HEK293 (cell line): Measurements from ENCODE around the gene PDXK.
A peak's percentile ranks its signal among the peaks of the same experiment; 100 is the strongest.

Experiments
- CTCF ChIA-PET: fragments of 350-600 bp; formaldehyde crosslinking; extraction: SDS; loops from one replicate; lab custom pipeline; 2021; ENCODE audit warnings: antibody characterized with exemption; lab: Yijun Ruan, JAX
- POLR2A ChIA-PET: fragments of 300-600 bp; formaldehyde crosslinking; extraction: SDS; loops from one replicate; lab custom pipeline; 2020; ENCODE audit warnings: antibody characterized with exemption, inconsistent platforms; lab: Yijun Ruan, JAX
- H3K27ac ChIP-seq: fragments of 200-500 bp; sonication (Bioruptor generic); 2 replicates; pipeline ENCODE4 v1.5.1; 2014; ENCODE audit warnings: low read depth, low read length, control low read depth, inconsistent platforms; ENCODE audit errors: extremely low read depth
- H3K36me3 ChIP-seq, 2 experiments: fragments of 200-500 bp in 1 of 2; sonication (Bioruptor generic) in 1 of 2; 1 replicate in 1 of 2; 2 replicates in 1 of 2; pipeline ENCODE4 v1.5.1; 2014 to 2017; ENCODE audit warnings: inconsistent platforms in 2 of 2, low read length in 2 of 2; ENCODE audit not compliant: control insufficient read depth in 2 of 2, insufficient read depth in 1 of 2
- H3K4me1 ChIP-seq: fragments of 200-500 bp; sonication (Bioruptor generic); 2 replicates; pipeline ENCODE4 v1.5.1; 2014; ENCODE audit warnings: mild to moderate bottlenecking, low read length, inconsistent platforms; ENCODE audit not compliant: control insufficient read depth, insufficient read depth
- H3K4me3 ChIP-seq: 2 replicates; pipeline ENCODE4 v1.5.1; 2011; ENCODE audit warnings: low read depth, mild to moderate bottlenecking, control low read depth, low read length, moderate library complexity
- H3K9me3 ChIP-seq: fragments of 200-500 bp; sonication (Bioruptor generic); 2 replicates; pipeline ENCODE4 v1.5.1; 2014; ENCODE audit warnings: low read depth, low read length, inconsistent platforms; ENCODE audit not compliant: control insufficient read depth, insufficient read depth
- GLIS1 ChIP-seq: fragments of 450-650 bp; formaldehyde crosslinking; IDR thresholded peaks from 2 replicates; pipeline ENCODE4 v1.5.1; 2016; ENCODE audit warnings: missing biosample characterization, missing genetic modification characterization
- SCRT2 ChIP-seq: fragments of 450-650 bp; formaldehyde crosslinking; IDR thresholded peaks from 2 replicates; pipeline ENCODE4 v1.5.1; 2016; ENCODE audit warnings: missing biosample characterization, missing genetic modification characterization
- ZBTB17 ChIP-seq: fragments of 450-650 bp; formaldehyde crosslinking; IDR thresholded peaks from 2 replicates; pipeline ENCODE4 v1.5.1; 2016; ENCODE audit warnings: missing biosample characterization, missing genetic modification characterization
- ZNF10 ChIP-seq: fragments of 450-650 bp; formaldehyde crosslinking; IDR thresholded peaks from 2 replicates; pipeline ENCODE4 v1.5.1; 2017; ENCODE audit warnings: missing biosample characterization, missing genetic modification characterization
- ZNF2 ChIP-seq: fragments of 450-650 bp; formaldehyde crosslinking; IDR thresholded peaks from 2 replicates; pipeline ENCODE4 v1.5.1; 2016; ENCODE audit warnings: missing biosample characterization, missing genetic modification characterization
- ZNF211 ChIP-seq: fragments of 450-650 bp; formaldehyde crosslinking; IDR thresholded peaks from 2 replicates; pipeline ENCODE4 v1.5.1; 2016; ENCODE audit warnings: low read depth, missing biosample characterization, missing genetic modification characterization
- ZNF239 ChIP-seq: fragments of 450-650 bp; formaldehyde crosslinking; IDR thresholded peaks from 2 replicates; pipeline ENCODE4 v1.5.1; 2016; ENCODE audit warnings: missing biosample characterization, missing genetic modification characterization
- ZNF560 ChIP-seq: fragments of 450-650 bp; formaldehyde crosslinking; IDR thresholded peaks from 2 replicates; pipeline ENCODE4 v1.5.1; 2017; ENCODE audit warnings: missing biosample characterization, missing genetic modification characterization, borderline replicate concordance
- ZNF600 ChIP-seq: fragments of 450-650 bp; formaldehyde crosslinking; IDR thresholded peaks from 2 replicates; pipeline ENCODE4 v1.5.1; 2016; ENCODE audit warnings: missing biosample characterization, missing genetic modification characterization
- ZNF670 ChIP-seq: fragments of 450-650 bp; formaldehyde crosslinking; IDR thresholded peaks from 2 replicates; pipeline ENCODE4 v1.5.1; 2016; ENCODE audit warnings: missing biosample characterization, missing genetic modification characterization, low read depth
- ZNF843 ChIP-seq: fragments of 450-650 bp; formaldehyde crosslinking; IDR thresholded peaks from 2 replicates; pipeline ENCODE4 v1.5.1; 2016; ENCODE audit warnings: missing biosample characterization, missing genetic modification characterization
- TF ChIP-seq, protein P1 (sequence below): fragments of 450-650 bp; formaldehyde crosslinking; IDR thresholded peaks from 2 replicates; pipeline ENCODE4 v1.5.1; 2016; ENCODE audit warnings: missing biosample characterization, missing genetic modification characterization
- TF ChIP-seq, protein P2 (sequence below): fragments of 450-650 bp; formaldehyde crosslinking; IDR thresholded peaks from 2 replicates; pipeline ENCODE4 v1.5.1; 2016; ENCODE audit warnings: missing biosample characterization, missing genetic modification characterization
- TF ChIP-seq, protein P3 (sequence below): fragments of 450-650 bp; formaldehyde crosslinking; IDR thresholded peaks from 2 replicates; pipeline ENCODE4 v1.5.1; 2016; ENCODE audit warnings: missing biosample characterization, missing genetic modification characterization
- TF ChIP-seq, protein P4 (sequence below): fragments of 450-650 bp; formaldehyde crosslinking; IDR thresholded peaks from 2 replicates; pipeline ENCODE4 v1.5.1; 2016; ENCODE audit warnings: missing biosample characterization, missing genetic modification characterization, low read depth
- TF ChIP-seq, protein P5 (sequence below): fragments of 450-650 bp; formaldehyde crosslinking; IDR thresholded peaks from 2 replicates; pipeline ENCODE4 v1.5.1; 2016; ENCODE audit warnings: missing biosample characterization, missing genetic modification characterization

The PDXK gene

DNA sequence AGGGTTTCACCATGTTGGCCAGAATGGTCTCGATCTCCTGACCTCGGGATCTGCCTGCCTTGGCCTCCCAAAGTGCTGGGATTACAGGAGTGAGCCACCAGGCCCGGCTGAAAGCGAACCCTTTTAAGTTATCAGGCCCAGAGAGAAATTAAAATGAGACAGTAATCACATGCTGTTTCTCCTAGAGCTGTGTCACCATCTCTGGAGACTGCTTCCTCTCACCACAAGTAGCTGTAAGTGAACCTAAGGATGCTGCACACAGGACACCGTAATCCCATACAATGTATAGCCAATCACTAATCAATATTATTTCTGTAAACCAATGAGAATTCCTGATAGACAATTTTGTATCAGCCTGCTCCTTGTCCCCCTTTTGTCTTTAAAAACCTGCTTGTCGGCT is 62.9 kb downstream of the PDXK start:
- Histone ChIP-seq H3K4me1 (no peaks in the 10 kb centered on the region), H3K27ac (no peak overlapping the region), H3K4me3 (no peak overlapping the region), H3K9me3 (no peaks in the 10 kb centered on the region), H3K36me3 (no peaks in the 10 kb centered on the region)
- ChIA-PET POLR2A (no interaction called here), CTCF (interaction anchor here (0.5 to 1.2 kb wide), 2 partner anchors 42 to 53 kb away, joined by 3 to 5 read pairs; no protein-coding TSS in a partner anchor)
- TF ChIP-seq ZNF670 (tag by site-specific recombination), result no peak
- TF ChIP-seq, protein P1, sequence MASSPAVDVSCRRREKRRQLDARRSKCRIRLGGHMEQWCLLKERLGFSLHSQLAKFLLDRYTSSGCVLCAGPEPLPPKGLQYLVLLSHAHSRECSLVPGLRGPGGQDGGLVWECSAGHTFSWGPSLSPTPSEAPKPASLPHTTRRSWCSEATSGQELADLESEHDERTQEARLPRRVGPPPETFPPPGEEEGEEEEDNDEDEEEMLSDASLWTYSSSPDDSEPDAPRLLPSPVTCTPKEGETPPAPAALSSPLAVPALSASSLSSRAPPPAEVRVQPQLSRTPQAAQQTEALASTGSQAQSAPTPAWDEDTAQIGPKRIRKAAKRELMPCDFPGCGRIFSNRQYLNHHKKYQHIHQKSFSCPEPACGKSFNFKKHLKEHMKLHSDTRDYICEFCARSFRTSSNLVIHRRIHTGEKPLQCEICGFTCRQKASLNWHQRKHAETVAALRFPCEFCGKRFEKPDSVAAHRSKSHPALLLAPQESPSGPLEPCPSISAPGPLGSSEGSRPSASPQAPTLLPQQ, result no peak
- TF ChIP-seq, protein P2, sequence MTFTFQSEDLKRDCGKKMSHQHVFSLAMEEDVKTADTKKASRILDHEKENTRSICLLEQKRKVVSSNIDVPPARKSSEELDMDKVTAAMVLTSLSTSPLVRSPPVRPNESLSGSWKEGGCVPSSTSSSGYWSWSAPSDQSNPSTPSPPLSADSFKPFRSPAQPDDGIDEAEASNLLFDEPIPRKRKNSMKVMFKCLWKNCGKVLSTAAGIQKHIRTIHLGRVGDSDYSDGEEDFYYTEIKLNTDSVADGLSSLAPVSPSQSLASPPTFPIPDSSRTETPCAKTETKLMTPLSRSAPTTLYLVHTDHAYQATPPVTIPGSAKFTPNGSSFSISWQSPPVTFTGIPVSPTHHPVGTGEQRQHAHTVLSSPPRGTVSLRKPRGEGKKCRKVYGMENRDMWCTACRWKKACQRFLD (tag by site-specific recombination), result no peak
- no peak for TF ChIP-seq GLIS1
- TF ChIP-seq, protein P3, sequence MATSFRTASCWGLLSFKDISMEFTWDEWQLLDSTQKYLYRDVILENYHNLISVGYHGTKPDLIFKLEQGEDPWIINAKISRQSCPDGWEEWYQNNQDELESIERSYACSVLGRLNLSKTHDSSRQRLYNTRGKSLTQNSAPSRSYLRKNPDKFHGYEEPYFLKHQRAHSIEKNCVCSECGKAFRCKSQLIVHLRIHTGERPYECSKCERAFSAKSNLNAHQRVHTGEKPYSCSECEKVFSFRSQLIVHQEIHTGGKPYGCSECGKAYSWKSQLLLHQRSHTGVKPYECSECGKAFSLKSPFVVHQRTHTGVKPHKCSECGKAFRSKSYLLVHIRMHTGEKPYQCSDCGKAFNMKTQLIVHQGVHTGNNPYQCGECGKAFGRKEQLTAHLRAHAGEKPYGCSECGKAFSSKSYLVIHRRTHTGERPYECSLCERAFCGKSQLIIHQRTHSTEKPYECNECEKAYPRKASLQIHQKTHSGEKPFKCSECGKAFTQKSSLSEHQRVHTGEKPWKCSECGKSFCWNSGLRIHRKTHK (tag by site-specific recombination), result no peak
- TF ChIP-seq, protein P4, sequence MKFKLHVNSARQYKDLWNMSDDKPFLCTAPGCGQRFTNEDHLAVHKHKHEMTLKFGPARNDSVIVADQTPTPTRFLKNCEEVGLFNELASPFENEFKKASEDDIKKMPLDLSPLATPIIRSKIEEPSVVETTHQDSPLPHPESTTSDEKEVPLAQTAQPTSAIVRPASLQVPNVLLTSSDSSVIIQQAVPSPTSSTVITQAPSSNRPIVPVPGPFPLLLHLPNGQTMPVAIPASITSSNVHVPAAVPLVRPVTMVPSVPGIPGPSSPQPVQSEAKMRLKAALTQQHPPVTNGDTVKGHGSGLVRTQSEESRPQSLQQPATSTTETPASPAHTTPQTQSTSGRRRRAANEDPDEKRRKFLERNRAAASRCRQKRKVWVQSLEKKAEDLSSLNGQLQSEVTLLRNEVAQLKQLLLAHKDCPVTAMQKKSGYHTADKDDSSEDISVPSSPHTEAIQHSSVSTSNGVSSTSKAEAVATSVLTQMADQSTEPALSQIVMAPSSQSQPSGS, result no peak
- TF ChIP-seq ZNF600, result no peak
- no peak for TF ChIP-seq ZNF10 (tag by site-specific recombination)
- TF ChIP-seq ZNF843 (tag by site-specific recombination), result no peak
- no peak for TF ChIP-seq ZNF560 (tag by site-specific recombination)
- TF ChIP-seq ZBTB17 (tag by site-specific recombination), result no peak
- TF ChIP-seq ZNF211 (tag by site-specific recombination), result no peak
- no peak for TF ChIP-seq ZNF239
- TF ChIP-seq, all 188 proteins: peak for 0

DNA sequence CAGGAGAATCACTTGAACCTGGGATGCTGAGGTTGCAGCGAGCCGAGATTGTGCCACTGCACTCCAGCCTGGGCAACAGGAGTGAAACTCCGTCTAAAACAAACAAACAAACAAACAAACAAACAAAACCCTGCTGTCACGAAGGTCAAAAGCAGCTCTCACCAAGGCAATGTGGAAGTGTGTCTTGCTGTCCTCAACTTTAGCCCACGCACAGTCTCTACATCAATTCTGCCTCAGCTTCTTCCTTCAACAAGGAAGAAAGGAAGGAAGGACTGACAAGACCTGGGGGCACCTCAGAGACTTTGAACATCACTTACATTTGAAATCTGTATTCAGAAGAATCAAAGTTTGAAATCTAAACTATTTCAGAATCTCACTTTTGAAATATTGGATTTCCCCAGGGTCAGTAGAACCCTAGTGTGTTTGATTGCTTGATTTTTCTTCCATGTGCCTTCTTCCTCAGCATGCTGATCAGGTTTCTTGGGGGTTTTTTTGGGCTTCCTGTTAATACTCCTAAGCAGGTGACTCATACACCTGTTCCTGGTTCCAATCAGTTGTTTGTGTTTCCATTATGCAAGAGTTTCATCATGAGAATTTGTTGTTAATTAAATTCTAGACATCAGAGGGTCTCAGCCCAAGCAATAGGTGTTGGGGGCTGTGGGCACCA is 63.6 kb downstream of the PDXK start:
- Histone ChIP-seq H3K9me3 (no peaks in the 10 kb centered on the region), H3K36me3 (no peaks in the 10 kb centered on the region), H3K4me3 (no peak overlapping the region), H3K4me1 (no peaks in the 10 kb centered on the region), H3K27ac (no peak overlapping the region)
- ChIA-PET POLR2A (no interaction called here), CTCF (interaction anchor here (0.5 to 1.2 kb wide), 3 partner anchors 10 to 54 kb away, joined by 3 to 5 read pairs (median 5); no protein-coding TSS in a partner anchor)
- TF ChIP-seq ZNF2 (tag by site-specific recombination) (no peak), ZNF10 (tag by site-specific recombination) (peak; percentile 84), SCRT2 (tag by site-specific recombination) (peak; percentile 86)
- TF ChIP-seq, protein P5, sequence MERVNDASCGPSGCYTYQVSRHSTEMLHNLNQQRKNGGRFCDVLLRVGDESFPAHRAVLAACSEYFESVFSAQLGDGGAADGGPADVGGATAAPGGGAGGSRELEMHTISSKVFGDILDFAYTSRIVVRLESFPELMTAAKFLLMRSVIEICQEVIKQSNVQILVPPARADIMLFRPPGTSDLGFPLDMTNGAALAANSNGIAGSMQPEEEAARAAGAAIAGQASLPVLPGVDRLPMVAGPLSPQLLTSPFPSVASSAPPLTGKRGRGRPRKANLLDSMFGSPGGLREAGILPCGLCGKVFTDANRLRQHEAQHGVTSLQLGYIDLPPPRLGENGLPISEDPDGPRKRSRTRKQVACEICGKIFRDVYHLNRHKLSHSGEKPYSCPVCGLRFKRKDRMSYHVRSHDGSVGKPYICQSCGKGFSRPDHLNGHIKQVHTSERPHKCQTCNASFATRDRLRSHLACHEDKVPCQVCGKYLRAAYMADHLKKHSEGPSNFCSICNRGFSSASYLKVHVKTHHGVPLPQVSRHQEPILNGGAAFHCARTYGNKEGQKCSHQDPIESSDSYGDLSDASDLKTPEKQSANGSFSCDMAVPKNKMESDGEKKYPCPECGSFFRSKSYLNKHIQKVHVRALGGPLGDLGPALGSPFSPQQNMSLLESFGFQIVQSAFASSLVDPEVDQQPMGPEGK (tag by site-specific recombination), result 0 out of 2 replicates have a peak, but pooled peaks have one; percentile 13
